Muscle of leg (tissue), 11 donors: ENCODE data around the gene TOP1. TPM values are rescaled to one million over a fixed set of nuclear protein-coding genes. Genes with fewer than 3 reads are reported as not detected.

Experiments
- DNase-seq: peaks from one replicate; pipeline ENCODE4 v3.0.0; 2013
- H3K27ac ChIP-seq: one replicate; pipeline ENCODE4 v1.5.1; 2013; ENCODE audit warnings: mild to moderate bottlenecking, low read length, control low read depth
- H3K27me3 ChIP-seq: one replicate; pipeline ENCODE4 v1.6.1; 2013; ENCODE audit warnings: low read length; ENCODE audit not compliant: control insufficient read depth, insufficient read depth
- H3K36me3 ChIP-seq: one replicate; pipeline ENCODE4 v1.6.1; 2013; ENCODE audit warnings: low read length; ENCODE audit not compliant: control insufficient read depth, insufficient read depth
- H3K4me1 ChIP-seq: one replicate; pipeline ENCODE4 v1.6.1; 2013; ENCODE audit warnings: low read length; ENCODE audit not compliant: control insufficient read depth, insufficient read depth
- H3K4me3 ChIP-seq: one replicate; pipeline ENCODE4 v1.5.1; 2013; ENCODE audit warnings: low read length, control low read depth
- H3K9me3 ChIP-seq: replicated peaks from 2 replicates; pipeline ENCODE4 v1.6.1; 2013; ENCODE audit warnings: low read depth, low read length; ENCODE audit not compliant: control insufficient read depth
- WGBS: methylation state at CpG from one replicate; pipeline ENCODE4 v1.1.5; 2013; ENCODE audit warnings: missing lambda C conversion rate; ENCODE audit not compliant: insufficient coverage; 5-methylcytosine and 5-hydroxymethylcytosine counted together
- polyA plus RNA-seq, 8 donors: library from polyadenylated mRNA; unstranded; fragments of 120-200 nt; gene quantifications; one replicate each; pipeline versions ENCODE4 v1.2.1 to v1.2.3, GENCODE V29; 2013; ENCODE audit warnings: inconsistent platforms in 1 of 8, low replicate concordance in 1 of 8; ENCODE audit not compliant: insufficient read length in 8 of 8, insufficient read depth in 1 of 8
- total RNA-seq: library from RNA; stranded (reverse); fragments of 120-200 nt; gene quantifications from one replicate; pipeline ENCODE4 v1.2.4, GENCODE V29; 2013

Gene TOP1
- total and polyA plus RNA-seq, 9 donors: 17.2 to 71.6 (median 57.9) TPM

GRCh38 chr20:41166201-41167117, 137.8 kb downstream of the TOP1 start:
- no peak for DNase-seq
- H3K36me3 ChIP-seq: peaks cover 96% of the 10 kb centered on the region
- 94% methylated on average over 26 of the region's 27 CpGs for WGBS

GRCh38 chr20:41167118-41167470, 138.5 kb downstream of the TOP1 start:
- Histone ChIP-seq H3K9me3 (no peaks in the 10 kb centered on the region), H3K27ac (no peak overlapping the region), H3K36me3 (peaks cover 97% of the 10 kb centered on the region), H3K4me1 (no peaks in the 10 kb centered on the region), H3K4me3 (no peak overlapping the region), H3K27me3 (no peaks in the 10 kb centered on the region)
- no peak for DNase-seq
- WGBS: 86% methylated on average over 3 of the region's 3 CpGs

More at GRCh38 chr20:41166201-41167117, 137.8 kb downstream of the TOP1 start:
- no peak overlapping the region for H3K4me3 ChIP-seq
- no peaks in the 10 kb centered on the region for H3K27me3 ChIP-seq
- H3K9me3 ChIP-seq: no peaks in the 10 kb centered on the region
- no peak overlapping the region for H3K27ac ChIP-seq
- H3K4me1 ChIP-seq: no peaks in the 10 kb centered on the region

- WGBS: 89% methylated on average over 7 of the region's 11 CpGs
- Histone ChIP-seq H3K9me3 (no peaks in the 10 kb centered on the region), H3K27ac (no peak overlapping the region), H3K36me3 (peaks cover 97% of the 10 kb centered on the region), H3K27me3 (no peaks in the 10 kb centered on the region), H3K4me1 (peaks cover 3% of the 10 kb centered on the region), H3K4me3 (no peak overlapping the region)
- DNase-seq: no peak
Observed at GRCh38 chr20:41167481-41168253, 139.0 kb downstream of the TOP1 start.

- Histone ChIP-seq H3K27me3 (no peaks in the 10 kb centered on the region), H3K36me3 (peaks cover 96% of the 10 kb centered on the region)
Observed at GRCh38 chr20:41168281-41169161, 139.9 kb downstream of the TOP1 start.

GRCh38 chr20:41169162-41169690, 140.6 kb downstream of the TOP1 start:
- DNase-seq: no peak
- WGBS: 81% methylated on average over 9 of the region's 9 CpGs
- Histone ChIP-seq H3K27ac (no peak overlapping the region), H3K4me1 (peaks cover 12% of the 10 kb centered on the region), H3K4me3 (no peak overlapping the region), H3K27me3 (no peaks in the 10 kb centered on the region), H3K9me3 (no peaks in the 10 kb centered on the region), H3K36me3 (peaks cover 96% of the 10 kb centered on the region)

More at GRCh38 chr20:41168281-41169161, 139.9 kb downstream of the TOP1 start:
- Histone ChIP-seq H3K9me3 (no peaks in the 10 kb centered on the region), H3K4me1 (peaks cover 7% of the 10 kb centered on the region), H3K4me3 (no peak overlapping the region), H3K27ac (no peak overlapping the region)
- WGBS: 85% methylated on average over 6 of the region's 10 CpGs
- DNase-seq: no peak

- Histone ChIP-seq H3K27me3 (no peaks in the 10 kb centered on the region), H3K4me3 (no peak overlapping the region), H3K4me1 (peaks cover 16% of the 10 kb centered on the region), H3K27ac (no peak overlapping the region), H3K9me3 (no peaks in the 10 kb centered on the region), H3K36me3 (peaks cover 96% of the 10 kb centered on the region)
- WGBS: 90% methylated on average over 12 of the region's 14 CpGs
- no peak for DNase-seq
Observed at GRCh38 chr20:41169791-41170351, 141.2 kb downstream of the TOP1 start.

GRCh38 chr20:41170386-41171105, 141.9 kb downstream of the TOP1 start:
- Histone ChIP-seq H3K27me3 (no peaks in the 10 kb centered on the region), H3K4me1 (peaks cover 16% of the 10 kb centered on the region), H3K27ac (no peak overlapping the region), H3K9me3 (no peaks in the 10 kb centered on the region), H3K4me3 (no peak overlapping the region), H3K36me3 (peaks cover 93% of the 10 kb centered on the region)
- 83% methylated on average over 6 of the region's 6 CpGs for WGBS
- DNase-seq: no peak

- DNase-seq: no peak
- H3K4me3 ChIP-seq: no peak overlapping the region
- H3K27me3 ChIP-seq: no peaks in the 10 kb centered on the region
- no peak overlapping the region for H3K27ac ChIP-seq
- peaks cover 16% of the 10 kb centered on the region for H3K4me1 ChIP-seq
- H3K36me3 ChIP-seq: peaks cover 93% of the 10 kb centered on the region
- no peaks in the 10 kb centered on the region for H3K9me3 ChIP-seq
- WGBS: 80% methylated on average over 3 of the region's 3 CpGs
Observed at GRCh38 chr20:41171736-41172295, 143.2 kb downstream of the TOP1 start.
